Activated naive CD4-positive, alpha-beta T cell treated with anti-CD3 and anti-CD28 coated beads for 36 hours (primary cell): ENCODE measurements around the gene EMC7. TPM values are rescaled to one million over a fixed set of nuclear protein-coding genes. Genes with fewer than 3 reads are reported as not detected.

Experiments
- total RNA-seq, 2 experiments: library from RNA; stranded (reverse); gene quantifications; one replicate each; pipeline ENCODE4 v1.2.3, GENCODE V29; 2021

Gene EMC7
- total RNA-seq, 2 experiments from 2014 or later: 51.8 to 56.2 TPM

Other genes starting within 250 kb of the EMC7 start
- not detected for gene CHRM5, start 133.4 kb downstream of the EMC7 start, total RNA-seq
- gene AVEN, start 62.7 kb downstream of the EMC7 start, total RNA-seq: 10 to 100 TPM; 13.3 to 13.9 TPM
- 1 to 10 TPM; 2.0 TPM for gene PGBD4, start 221 bp upstream of the EMC7 start, total RNA-seq
- gene KATNBL1, start 108.2 kb upstream of the EMC7 start, total RNA-seq: 10 to 100 TPM; 46.4 to 51.6 TPM
- 100 to 1,000 TPM; 100 to 102 TPM for gene EMC4, start 123.2 kb upstream of the EMC7 start, total RNA-seq
- 10 to 100 TPM; 24.6 to 28.7 TPM for gene SLC12A6, start 235.9 kb upstream of the EMC7 start, total RNA-seq
- gene NOP10, start 241.3 kb upstream of the EMC7 start, total RNA-seq: 100 to 1,000 TPM; 220 to 227 TPM
- under 1 TPM in 1 of 2 experiments, not detected in 1; 0.05 TPM for gene NUTM1, start 241.5 kb upstream of the EMC7 start, total RNA-seq